NCI-H526 treated with DMSO at 0.1 percent for 48 hours (cell line): ENCODE measurements around the gene MTOR.

Experiments used
- DNase-seq: peaks from one replicate; lab custom pipeline; 2025; lab: John Stamatoyannopoulos, UW

MTOR gene

GRCh38 chr1:11061652-11062365 lies 200.5 kb downstream of the MTOR start:
- no peak for DNase-seq

- peak; percentile 75 for DNase-seq
These were observed 202.2 kb downstream of the MTOR start, which contains the start of gene SRM for GRCh38 chr1:11059968-11060830. TSS of gene SRM (minus strand) at chr1:11060018. CDS start at chr1:11059943, 75 bp downstream.

GRCh38 chr1:11059155-11059967 lies 203.0 kb downstream of the MTOR start:
- no peak for DNase-seq

- no peak for DNase-seq
These were observed 203.7 kb downstream of the MTOR start for GRCh38 chr1:11058595-11059154.

- DNase-seq = no peak
These were observed 204.3 kb downstream of the MTOR start for GRCh38 chr1:11058026-11058425.

- no peak for DNase-seq
These were observed 204.9 kb downstream of the MTOR start for GRCh38 chr1:11057477-11057876.
